SK-N-SH (cell line): ENCODE measurements around the gene TMEM271. TPM values are rescaled to one million over a fixed set of nuclear protein-coding genes. Genes with fewer than 3 reads are reported as not detected.

Experiments used
- CTCF ChIA-PET: fragments of 300-600, 350-600 bp; formaldehyde crosslinking; extraction: SDS; loops from one replicate; lab custom pipeline; 2021; lab: Yijun Ruan, JAX
- POLR2A ChIA-PET: fragments of 350-600 bp; sonication (Branson Sonifier 250); formaldehyde crosslinking; extraction: SDS; loops from one replicate; lab custom pipeline; 2020; ENCODE audit warnings: antibody characterized with exemption, inconsistent platforms; lab: Yijun Ruan, JAX
- DNase-seq: peaks from one replicate; pipeline ENCODE4 v3.0.0; 2012
- H2AFZ ChIP-seq: fragments of 200-600 bp; sonication (generic); 2 replicates; pipeline ENCODE4 v1.8.1; 2016; ENCODE audit warnings: antibody characterized with exemption, mild to moderate bottlenecking, low read depth
- H3F3A ChIP-seq: fragments of 200-600 bp; sonication (generic); replicated peaks from 2 replicates; pipeline ENCODE3; 2016; ENCODE audit warnings: antibody characterized with exemption, mild to moderate bottlenecking; ENCODE audit not compliant: insufficient read depth
- H3K27ac ChIP-seq, 2 experiments: fragments of 200-500 bp in 1 of 2; fragments of 200-600 bp in 1 of 2; sonication (Bioruptor generic) in 1 of 2; sonication (generic), shearing (Covaris generic) in 1 of 2; 2 replicates each; pipeline versions ENCODE4 v1.5.1 to v1.6.1; 2014 to 2016; ENCODE audit warnings: low read depth in 2 of 2, inconsistent platforms in 1 of 2, low read length in 1 of 2, mild to moderate bottlenecking in 1 of 2, mixed read lengths in 1 of 2
- H3K27me3 ChIP-seq: fragments of 200-600 bp; sonication (generic), shearing (Covaris generic); 2 replicates; pipeline ENCODE4 v1.6.1; 2016; ENCODE audit warnings: mixed run types; ENCODE audit not compliant: insufficient read depth
- H3K36me3 ChIP-seq, 2 experiments: fragments of 200-500 bp in 1 of 2; fragments of 200-600 bp in 1 of 2; sonication (Bioruptor generic) in 1 of 2; sonication (generic) in 1 of 2; replicated peaks in 1 of 2; 2 replicates each; pipeline versions ENCODE3 to v1.5.1; 2014 to 2016; ENCODE audit warnings: low read length in 1 of 2, mild to moderate bottlenecking in 1 of 2; ENCODE audit not compliant: insufficient read depth in 2 of 2, control insufficient read depth in 1 of 2
- H3K4me1 ChIP-seq, 2 experiments: fragments of 200-500 bp in 1 of 2; fragments of 200-600 bp in 1 of 2; sonication (Bioruptor generic) in 1 of 2; sonication (generic), shearing (Covaris generic) in 1 of 2; 2 replicates each; pipeline versions ENCODE4 v1.5.1 to v1.6.1; 2014 to 2016; ENCODE audit warnings: low read depth in 1 of 2, low read length in 1 of 2, mixed run types in 1 of 2; ENCODE audit not compliant: insufficient read depth in 2 of 2, control insufficient read depth in 1 of 2
- H3K4me2 ChIP-seq: fragments of 200-600 bp; sonication (generic), shearing (Covaris generic); 2 replicates; pipeline ENCODE4 v1.6.1; 2017; ENCODE audit warnings: mixed run types
- H3K4me3 ChIP-seq, 2 experiments: fragments of 200-500 bp in 1 of 2; fragments of 200-600 bp in 1 of 2; sonication (Bioruptor generic) in 1 of 2; sonication (generic), shearing (Covaris generic) in 1 of 2; 2 replicates each; pipeline versions ENCODE4 v1.5.1 to v1.8.1; 2014 to 2016; ENCODE audit warnings: low read depth in 2 of 2, inconsistent platforms in 1 of 2, low read length in 1 of 2, mild to moderate bottlenecking in 1 of 2, mixed read lengths in 1 of 2, moderate library complexity in 1 of 2
- H3K79me2 ChIP-seq: fragments of 200-600 bp; sonication (generic); 2 replicates; pipeline ENCODE4 v1.8.1; 2017; ENCODE audit warnings: mild to moderate bottlenecking; ENCODE audit not compliant: insufficient read depth
- H3K9ac ChIP-seq: fragments of 200-600 bp; sonication (generic); 2 replicates; pipeline ENCODE4 v1.6.1; 2017; ENCODE audit warnings: mixed run types
- H3K9me2 ChIP-seq: fragments of 200-600 bp; sonication (generic); 2 replicates; pipeline ENCODE4 v1.6.1; 2017; ENCODE audit warnings: mixed run types
- H3K9me3 ChIP-seq: fragments of 200-600 bp; sonication (generic); 2 replicates; pipeline ENCODE4 v1.6.1; 2017; ENCODE audit warnings: mixed run types, mild to moderate bottlenecking, moderate library complexity
- H4K20me1 ChIP-seq: fragments of 200-600 bp; sonication (generic); 2 replicates; pipeline ENCODE4 v1.6.1; 2017; ENCODE audit warnings: mild to moderate bottlenecking, mixed run types; ENCODE audit not compliant: insufficient read depth
- ELF1 ChIP-seq: IDR thresholded peaks from 2 replicates; pipeline ENCODE4 v1.4.0; 2012
- EP300 ChIP-seq, 2 experiments: IDR thresholded peaks; 2 replicates each; pipeline versions ENCODE4 v1.4.0 to v1.6.1; 2012; ENCODE audit warnings: borderline replicate concordance in 1 of 2, low read depth in 1 of 2, low read length in 1 of 2
- FOXM1 ChIP-seq: IDR thresholded peaks from 2 replicates; pipeline ENCODE4 v1.4.0; 2012; ENCODE audit warnings: low read depth, mild to moderate bottlenecking
- GABPA ChIP-seq: IDR thresholded peaks from 2 replicates; pipeline ENCODE4 v1.4.0; 2012; ENCODE audit warnings: low read depth, mild to moderate bottlenecking
- GATA2 ChIP-seq: sonication (generic); formaldehyde crosslinking; IDR thresholded peaks from 2 replicates; pipeline ENCODE4 v1.5.0; 2020; ENCODE audit warnings: mild to moderate bottlenecking, missing genetic modification reagents
- IRF3 ChIP-seq: fragments of 150-350 bp; IDR thresholded peaks from 2 replicates; pipeline ENCODE4 v1.6.1; 2016; ENCODE audit warnings: mild to moderate bottlenecking, low read depth, low read length
- MXI1 ChIP-seq: IDR thresholded peaks from 2 replicates; pipeline ENCODE4 v1.6.1; 2012; ENCODE audit warnings: mild to moderate bottlenecking, low read depth, low read length, improper control_type of control experiment
- NRF1 ChIP-seq: IDR thresholded peaks from 2 replicates; pipeline ENCODE4 v1.6.1; 2012; ENCODE audit warnings: low read depth, mild to moderate bottlenecking, low read length
- POLR2AphosphoS5 ChIP-seq: IDR thresholded peaks from 2 replicates; pipeline ENCODE4 v1.6.1; 2012; ENCODE audit warnings: low read depth, low read length
- REST ChIP-seq: IDR thresholded peaks from 2 replicates; pipeline ENCODE4 v1.6.1; 2012; ENCODE audit warnings: mild to moderate bottlenecking, low read depth, low read length, moderate library complexity
- SMC3 ChIP-seq: IDR thresholded peaks from 2 replicates; pipeline ENCODE4 v1.6.1; 2012; ENCODE audit warnings: low read depth, low read length, improper control_type of control experiment
- TCF12 ChIP-seq: IDR thresholded peaks from 2 replicates; pipeline ENCODE4 v1.4.0; 2012
- USF1 ChIP-seq: IDR thresholded peaks from 2 replicates; pipeline ENCODE4 v1.4.0; 2012; ENCODE audit warnings: low read depth, borderline replicate concordance
- YY1 ChIP-seq: IDR thresholded peaks from 2 replicates; pipeline ENCODE4 v1.4.0; 2012; ENCODE audit warnings: low read depth, mild to moderate bottlenecking
- WGBS: methylation state at CpG from one replicate; pipeline ENCODE4 v1.1.6; 2017; ENCODE audit warnings: low lambda C conversion rate; 5-methylcytosine and 5-hydroxymethylcytosine counted together
- polyA plus RNA-seq, 3 experiments: library from polyadenylated mRNA; depleted of rRNA; stranded (reverse); fragments of >200 nt; gene quantifications; 2 replicates each; pipeline ENCODE4 v1.2.3, GENCODE V29; 2012

The TMEM271 gene
- polyA plus RNA-seq, 1 of the 3 experiments (the other 2 are of a cell fraction): not detected

- H3K27me3 ChIP-seq: peaks cover 13% of the 10 kb centered on the region; the same call in 1 of the 2 replicates
- DNase-seq: no peak
- no peaks in the 10 kb centered on the region for H3K9me3 ChIP-seq
- no peak overlapping the region for H3K4me3 ChIP-seq
- H3K27ac ChIP-seq: no peak overlapping the region
- no peaks in the 10 kb centered on the region for H4K20me1 ChIP-seq
- CTCF ChIA-PET: interaction anchor here (0.8 kb wide), 1 partner anchor 16 kb away, joined by 3 read pairs; no protein-coding TSS in a partner anchor
- no peaks in the 10 kb centered on the region for H3K9me2 ChIP-seq
- H3F3A ChIP-seq: peaks cover 3% of the 10 kb centered on the region
- no peaks in the 10 kb centered on the region for H3K36me3 ChIP-seq
- no peaks in the 10 kb centered on the region for H3K4me1 ChIP-seq
- H3K4me2 ChIP-seq: no peak overlapping the region
- POLR2A ChIA-PET: no interaction called here
- WGBS: 42% methylated on average over 20 of the region's 22 CpGs
- H3K79me2 ChIP-seq: no peaks in the 10 kb centered on the region
- TF ChIP-seq ELF1 (no peak), NRF1 (no peak), EP300 (IDR thresholded peaks at IDR 0.05; ENCODE audit: borderline replicate concordance in 1 of 2, low read depth in 1 of 2, low read length in 1 of 2) (no peak), REST (no peak), MXI1 (no peak), GATA2 (CRISPR knock-in tag) (no peak), POLR2AphosphoS5 (no peak), FOXM1 (no peak), SMC3 (no peak), TCF12 (no peak), GABPA (no peak), USF1 (no peak), IRF3 (no peak), YY1 (no peak)
- no peak overlapping the region for H3K9ac ChIP-seq
- no peak overlapping the region for H2AFZ ChIP-seq
Measured at GRCh38 chr4:622071-622995, 46.2 kb upstream of the TMEM271 start.
